NCI-H345 (cell line): ENCODE results near the gene BIVM.

Source experiments
- DNase-seq: peaks from one replicate; lab custom pipeline; 2025; lab: John Stamatoyannopoulos, UW

BIVM gene

DNA sequence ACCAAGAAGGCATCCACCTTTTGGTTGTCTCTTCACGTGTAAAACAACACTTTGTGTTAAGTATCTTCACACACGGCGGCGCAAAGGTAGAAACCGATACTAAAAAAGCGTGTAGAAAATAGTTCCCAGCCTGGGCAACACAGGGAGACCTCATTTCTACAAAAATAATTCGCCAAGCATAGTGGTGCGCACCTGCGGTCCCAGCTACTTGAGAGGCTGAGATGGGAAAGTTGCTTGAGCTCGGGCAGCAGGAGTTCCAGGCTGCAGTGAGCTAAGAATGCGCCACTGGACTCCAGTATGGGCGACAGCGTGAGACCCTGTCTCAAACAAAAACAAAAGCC, 46.3 kb downstream of the BIVM start:
- DNase-seq: no peak

DNA sequence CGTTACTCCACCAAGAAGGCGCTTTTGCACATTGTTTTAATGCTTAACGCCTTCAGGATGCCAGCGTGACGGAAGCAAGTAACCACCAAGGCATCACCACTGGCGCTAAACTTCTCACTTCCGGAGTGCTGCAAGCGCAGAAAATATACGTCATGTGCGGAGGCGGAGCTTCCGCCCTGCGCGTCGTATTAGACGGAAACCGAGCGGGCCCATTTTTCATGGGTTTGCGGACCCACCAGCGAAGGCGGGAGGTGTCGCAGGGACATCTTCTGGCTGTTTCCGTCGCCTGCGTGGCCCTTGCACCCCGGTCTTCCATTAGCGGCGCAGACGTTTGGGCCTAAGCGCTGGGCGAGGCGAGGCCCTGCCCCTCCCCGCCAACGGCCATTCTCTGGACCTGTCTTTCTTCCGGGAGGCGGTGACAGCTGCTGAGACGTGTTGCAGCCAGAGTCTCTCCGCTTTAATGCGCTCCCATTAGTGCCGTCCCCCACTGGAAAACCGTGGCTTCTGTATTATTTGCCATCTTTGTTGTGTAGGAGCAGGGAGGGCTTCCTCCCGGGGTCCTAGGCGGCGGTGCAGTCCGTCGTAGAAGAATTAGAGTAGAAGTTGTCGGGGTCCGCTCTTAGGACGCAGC, 46.8 kb downstream of the BIVM start, which contains the start of gene ERCC5:
Gene ERCC5, plus strand, starts transcription at position 403 of the 631 bp plus-strand sequence. CDS start 235 bp downstream, outside the sequence.
- DNase-seq: peak; percentile 97

DNA sequence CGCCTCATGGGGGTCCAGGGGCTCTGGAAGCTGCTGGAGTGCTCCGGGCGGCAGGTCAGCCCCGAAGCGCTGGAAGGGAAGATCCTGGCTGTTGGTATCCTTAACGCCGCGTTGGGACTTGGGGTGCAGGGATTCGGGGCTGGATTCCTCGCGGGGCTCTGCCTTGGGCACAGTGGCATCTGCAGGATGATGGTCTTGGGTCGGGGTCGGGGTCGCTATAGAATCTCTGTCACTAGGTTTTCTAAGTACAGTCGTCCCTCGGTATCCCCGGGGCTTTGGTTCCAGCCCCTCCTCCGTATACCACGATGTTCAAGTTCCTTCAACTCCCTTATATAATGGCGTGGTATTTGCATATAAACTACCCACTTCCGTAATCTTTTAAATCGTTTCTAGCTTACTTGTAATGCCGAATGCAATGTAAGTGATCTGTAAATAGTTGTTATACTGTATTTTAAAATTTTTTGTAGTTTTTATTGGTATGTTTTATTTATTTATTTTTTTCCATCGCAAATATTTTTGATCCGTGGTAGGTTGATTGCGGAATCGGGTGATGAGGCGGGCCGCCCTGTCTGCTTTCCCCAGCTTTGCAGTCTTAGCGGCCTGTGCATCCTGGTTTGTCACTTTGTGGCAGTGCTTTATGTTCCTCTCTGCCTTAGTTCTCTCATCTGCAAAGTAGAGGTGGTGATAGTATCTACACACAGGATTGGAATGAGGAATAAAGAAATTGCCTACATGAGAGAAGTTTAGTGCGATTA, 47.5 kb downstream of the BIVM start:
- peak; percentile 25 for DNase-seq

DNA sequence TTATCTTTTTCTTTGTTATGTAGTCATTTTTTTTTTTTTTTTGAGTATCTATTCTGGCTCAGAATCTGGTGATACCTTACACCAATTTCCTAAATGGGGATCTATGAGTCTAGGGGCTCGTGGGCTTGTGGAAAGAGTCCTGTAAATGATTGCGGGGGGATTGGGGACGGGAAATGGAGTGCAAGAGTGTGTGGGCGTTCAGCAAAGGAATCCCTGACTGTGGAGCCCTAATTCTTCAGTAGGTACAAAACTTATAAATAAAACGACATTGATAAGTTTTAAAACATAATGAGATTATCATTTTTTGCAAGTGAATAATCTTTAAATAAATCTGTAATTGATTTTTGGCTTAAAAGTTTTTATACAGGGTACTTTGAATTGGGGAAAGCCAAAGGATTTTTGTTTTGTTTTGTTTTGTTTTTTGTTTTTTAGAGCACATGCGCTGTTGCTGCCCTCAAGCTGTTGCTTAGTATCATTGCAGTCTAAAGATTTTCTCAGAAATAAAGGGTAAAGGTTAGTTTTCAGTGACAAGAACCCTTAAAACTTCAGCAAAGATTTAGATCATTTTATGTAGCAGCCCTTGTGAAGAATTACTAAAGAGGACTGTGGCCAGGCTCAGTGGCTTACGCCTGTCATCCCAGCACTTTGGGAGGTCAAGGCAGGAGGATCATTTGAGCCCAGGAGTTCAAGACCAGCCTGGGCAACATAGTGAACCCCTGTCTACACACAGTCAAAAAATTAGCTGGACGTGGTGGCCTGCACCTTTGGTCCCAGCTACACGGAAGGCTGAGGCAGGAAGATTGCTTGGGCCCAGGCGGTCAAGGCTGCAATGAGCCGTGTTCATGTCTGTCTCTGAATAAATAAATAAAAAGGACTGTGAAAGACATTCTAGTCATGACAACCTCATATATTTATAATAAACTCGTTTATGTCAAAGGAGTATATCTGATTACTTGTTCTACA, 48.6 kb downstream of the BIVM start:
- DNase-seq: peak; percentile 28

DNA sequence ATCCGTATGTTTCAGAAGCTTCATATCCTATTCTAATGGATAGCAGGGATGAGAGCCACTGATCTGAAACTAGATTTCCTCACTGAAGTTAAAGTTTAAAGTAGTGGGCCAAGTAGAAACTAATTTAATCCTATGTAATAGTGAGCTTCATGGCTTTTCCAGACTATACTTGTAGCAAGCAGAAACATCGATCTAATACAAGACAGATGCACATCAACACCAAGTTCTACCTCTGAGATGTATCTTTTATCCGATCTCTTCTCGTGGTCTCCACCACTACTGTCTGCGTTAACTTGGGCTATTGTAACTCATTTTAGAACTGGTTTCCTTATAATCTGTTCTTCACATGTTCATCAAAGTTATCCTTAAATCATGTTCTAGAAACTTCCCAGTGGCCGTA, 50.0 kb downstream of the BIVM start:
- DNase-seq: no peak

DNA sequence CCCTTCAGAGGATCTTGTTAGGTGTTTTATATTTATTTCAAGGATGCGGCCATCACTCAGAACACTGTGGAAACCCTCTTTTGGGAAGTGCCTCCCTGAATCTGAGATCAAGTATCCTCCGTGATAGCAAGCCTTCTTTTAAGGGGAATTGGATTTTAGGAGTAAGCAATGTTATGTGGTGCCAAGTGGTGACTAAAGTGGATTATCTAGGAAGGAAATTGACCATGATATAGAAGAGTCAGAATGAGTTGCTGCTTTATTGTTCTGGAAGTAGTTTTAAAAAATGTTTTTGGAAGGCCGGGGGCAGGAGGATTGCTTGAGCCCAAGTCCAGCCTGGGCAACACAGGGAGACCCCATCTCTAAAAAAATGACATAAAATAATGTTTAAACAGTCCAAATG, 53.6 kb downstream of the BIVM start:
- no peak for DNase-seq

DNA sequence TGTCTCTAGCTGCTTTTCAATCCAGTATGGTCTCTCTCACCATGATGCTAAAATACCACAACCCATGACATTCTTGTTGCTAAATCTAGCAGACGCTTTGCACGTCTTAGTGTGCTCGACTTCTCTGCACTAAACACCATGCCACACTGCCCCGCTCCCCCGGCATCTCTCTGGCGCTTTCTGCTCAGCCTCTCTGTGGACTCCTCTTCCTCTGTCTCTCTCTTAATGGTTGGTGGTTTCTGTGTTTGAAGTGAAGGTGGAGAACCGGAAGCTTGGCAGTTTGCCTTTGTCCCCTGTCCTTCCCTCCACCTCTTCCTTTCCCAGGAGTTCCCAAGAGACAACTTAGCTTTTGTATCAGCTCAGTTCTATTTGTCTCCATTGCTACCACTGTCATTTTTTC, 55.8 kb downstream of the BIVM start:
- DNase-seq: no peak

DNA sequence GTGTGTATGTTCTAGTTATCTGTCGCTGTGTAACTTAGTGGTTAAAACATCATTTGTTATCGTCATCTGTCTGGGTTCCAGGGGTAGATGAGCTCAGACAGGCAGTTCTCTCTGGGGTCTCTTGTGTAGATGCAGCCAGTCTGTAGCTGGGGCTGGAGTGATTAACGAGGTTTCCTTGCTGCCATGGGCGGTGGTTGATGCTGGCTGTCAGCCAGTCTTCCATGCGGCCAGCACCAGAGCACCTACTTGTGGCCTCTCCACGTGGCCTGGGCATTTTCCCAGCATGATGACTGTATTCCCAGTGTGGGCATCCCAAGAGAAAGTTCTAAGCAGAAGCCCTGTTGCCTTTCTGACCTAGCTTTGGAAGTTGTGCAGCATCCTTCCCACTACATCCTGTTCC, 57.6 kb downstream of the BIVM start:
- DNase-seq: no peak

DNA sequence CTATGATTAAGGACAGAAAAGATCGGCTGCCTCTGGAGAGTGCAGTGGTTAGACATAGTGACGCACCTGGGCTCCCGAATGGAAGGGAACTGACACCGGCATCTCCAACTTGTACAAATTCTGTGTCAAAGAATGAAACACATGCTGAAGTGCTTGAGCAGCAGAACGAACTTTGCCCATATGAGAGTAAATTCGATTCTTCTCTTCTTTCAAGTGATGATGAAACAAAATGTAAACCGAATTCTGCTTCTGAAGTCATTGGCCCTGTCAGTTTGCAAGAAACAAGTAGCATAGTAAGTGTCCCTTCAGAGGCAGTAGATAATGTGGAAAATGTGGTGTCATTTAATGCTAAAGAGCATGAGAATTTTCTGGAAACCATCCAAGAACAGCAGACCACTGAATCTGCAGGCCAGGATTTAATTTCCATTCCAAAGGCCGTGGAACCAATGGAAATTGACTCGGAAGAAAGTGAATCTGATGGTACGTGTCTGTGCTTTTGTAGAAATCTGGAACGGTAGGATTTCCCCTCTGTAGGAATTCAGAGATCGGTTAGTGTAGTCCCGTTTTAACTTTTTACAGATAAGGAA, 63.8 kb downstream of the BIVM start:
- no peak for DNase-seq

DNA sequence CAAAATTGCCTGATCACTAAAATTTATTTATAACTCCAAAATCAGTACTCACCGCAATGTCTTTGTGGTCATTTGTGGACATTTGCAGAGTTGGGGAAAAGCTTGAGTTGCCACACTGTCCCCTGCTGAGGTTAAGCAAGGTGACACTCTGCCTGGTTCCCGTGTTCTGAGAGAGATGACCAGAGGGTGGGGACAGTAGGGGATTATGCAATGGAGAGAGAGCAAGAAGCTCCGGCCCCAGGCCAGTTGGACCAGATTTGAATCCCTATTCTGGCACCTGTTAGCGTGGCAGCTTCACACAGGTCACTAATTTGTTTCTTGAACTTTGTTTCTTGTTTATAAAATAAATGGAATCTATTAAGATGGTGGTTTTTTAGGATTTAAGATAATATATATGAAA, 64.7 kb downstream of the BIVM start:
- no peak for DNase-seq

DNA sequence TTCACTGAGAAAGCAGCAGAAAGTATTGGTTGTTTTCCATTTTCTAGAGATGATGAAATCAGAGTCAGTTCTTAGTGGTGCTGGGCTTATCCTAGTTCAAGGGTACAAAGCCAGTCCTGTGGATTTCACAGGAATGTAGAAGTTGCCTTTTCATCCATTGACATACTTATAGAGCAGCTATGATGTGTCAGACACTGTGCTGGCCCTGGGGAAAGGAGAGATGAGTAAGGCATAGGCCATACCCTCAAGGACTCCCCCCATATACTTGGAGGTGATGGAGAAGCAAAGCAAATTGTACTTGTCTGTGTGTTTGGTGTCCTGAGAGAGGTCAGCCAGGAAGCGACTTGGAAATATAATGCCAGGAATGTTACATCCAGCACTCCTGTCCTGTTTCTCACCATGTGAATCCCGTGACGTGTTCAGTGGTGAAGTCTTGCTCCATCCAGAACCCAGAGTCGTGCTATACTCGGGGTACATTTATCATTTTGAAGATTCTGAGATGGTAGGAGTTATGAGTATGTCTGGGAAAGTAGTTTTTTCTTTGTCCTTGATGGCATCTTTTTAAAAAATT, 69.5 kb downstream of the BIVM start:
- no peak for DNase-seq

DNA sequence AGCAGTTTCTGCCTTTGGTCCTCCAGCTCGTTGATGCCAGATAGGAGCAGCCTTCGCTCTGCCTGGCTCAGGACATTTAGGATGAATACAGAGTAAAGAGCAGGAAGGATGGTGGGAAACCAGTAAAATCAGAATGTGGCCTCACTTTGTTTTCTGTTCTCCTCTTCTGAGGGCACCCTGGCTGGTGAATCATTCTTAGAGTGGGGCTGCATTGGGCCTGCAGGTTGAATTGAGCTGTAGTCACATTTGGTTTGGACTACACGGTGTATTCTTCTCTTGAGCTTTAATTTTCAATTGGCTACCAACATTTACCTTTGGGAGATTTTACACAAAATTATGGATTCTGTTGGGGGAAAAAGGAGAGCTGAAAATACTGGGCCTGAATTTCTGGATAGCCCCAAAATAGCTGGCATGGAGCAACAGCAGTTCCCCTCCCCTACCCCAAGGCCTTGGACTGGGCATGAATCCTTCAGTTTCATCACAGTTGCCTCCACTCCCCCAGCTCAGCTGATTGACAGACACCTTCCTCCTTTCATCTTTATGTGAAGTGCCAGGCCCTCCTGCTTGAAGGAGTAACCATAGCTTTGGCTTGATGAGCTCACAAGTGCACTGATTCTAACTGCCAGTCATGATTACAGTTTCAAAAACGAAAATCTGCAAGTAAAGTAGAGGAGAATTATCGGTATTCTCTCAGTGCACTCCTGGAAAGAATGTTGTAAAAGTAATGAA, 71.2 kb downstream of the BIVM start:
- no peak for DNase-seq

DNA sequence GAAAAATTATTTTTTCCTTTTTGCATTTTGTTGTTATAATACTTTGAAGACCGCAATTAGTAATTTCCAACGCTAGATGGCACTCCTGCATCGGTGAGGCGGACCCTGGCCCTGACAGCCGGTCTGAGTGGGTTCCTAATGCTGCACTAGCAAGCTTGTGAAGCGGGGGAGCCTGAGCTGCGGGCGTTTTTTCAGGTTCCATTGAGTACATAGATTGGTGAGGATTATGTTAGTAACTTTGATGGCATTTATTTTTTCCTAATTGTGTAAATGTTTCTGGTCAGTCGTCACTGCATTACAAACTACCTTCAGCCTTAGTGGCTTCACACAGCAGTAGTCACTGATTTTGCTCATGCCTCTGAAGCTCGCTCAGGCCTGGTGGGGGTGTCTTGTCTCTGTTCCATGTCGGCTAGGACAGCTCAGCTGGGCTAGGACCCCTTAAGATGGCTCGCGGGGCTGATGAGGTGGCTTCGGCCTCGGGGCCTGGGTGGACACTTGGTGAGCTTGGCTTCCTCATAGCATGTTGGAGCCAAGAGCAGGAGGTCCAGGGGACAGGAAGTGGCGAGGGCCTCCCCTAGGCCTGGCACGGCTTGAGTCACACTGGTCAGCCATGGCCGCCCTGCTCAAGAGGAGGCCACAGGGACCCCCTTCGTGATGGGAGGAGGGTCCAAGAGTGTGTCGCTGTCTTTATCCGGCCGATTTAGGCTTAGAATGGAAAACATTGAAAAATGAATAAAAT, 71.9 kb downstream of the BIVM start:
- peak; percentile 48 for DNase-seq

DNA sequence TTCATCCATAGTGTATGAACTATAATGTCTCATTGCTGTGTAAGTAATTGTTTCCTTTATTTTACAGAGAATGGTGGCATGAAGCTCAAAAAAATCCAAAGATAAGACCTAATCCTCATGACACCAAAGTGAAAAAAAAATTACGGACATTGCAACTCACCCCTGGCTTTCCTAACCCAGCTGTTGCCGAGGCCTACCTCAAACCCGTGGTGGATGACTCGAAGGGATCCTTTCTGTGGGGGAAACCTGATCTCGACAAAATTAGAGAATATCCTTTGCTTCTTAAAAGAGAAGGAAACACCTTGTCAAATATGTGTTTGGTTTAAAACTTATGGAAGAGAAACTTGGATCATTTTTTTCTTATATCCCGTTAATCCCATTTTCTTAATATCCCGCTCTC, 73.2 kb downstream of the BIVM start:
- no peak for DNase-seq

DNA sequence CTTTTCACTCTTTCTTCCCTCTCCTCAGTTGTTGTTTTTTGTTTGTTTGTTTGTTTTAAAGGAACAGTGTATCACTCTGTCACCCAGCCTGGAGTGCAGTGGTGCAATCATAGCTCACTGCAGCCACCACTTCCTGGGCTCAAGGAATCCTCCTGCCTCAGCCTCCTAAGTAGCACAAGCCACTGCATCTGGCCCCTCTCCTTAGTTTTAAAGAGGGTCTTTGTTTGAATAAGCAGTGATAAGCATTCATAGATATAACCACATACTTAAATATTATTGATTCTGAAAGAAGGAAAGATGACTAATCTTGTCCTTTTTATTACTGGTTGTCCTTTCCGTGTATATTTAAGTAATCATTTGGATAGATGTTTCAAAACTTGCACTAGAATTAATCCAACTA, 73.6 kb downstream of the BIVM start:
- no peak for DNase-seq

DNA sequence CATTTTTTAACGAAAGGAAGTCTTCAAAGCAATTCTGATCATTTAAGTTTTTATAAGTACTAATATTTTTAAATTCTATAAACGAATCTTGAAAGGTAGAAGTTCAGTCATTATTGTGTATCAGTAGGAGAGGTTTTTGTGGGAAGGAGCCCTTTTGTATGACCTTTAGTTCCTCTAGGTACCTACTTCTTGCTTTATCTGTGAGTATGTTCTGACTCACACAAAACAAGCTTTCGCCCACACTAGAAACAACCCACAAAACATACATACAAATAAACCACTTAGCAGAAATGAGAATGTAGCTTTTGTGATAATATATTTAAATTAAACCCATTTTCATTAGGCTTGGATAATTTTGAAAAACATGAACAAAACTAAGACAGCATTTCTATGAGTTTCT, 74.7 kb downstream of the BIVM start:
- no peak for DNase-seq

DNA sequence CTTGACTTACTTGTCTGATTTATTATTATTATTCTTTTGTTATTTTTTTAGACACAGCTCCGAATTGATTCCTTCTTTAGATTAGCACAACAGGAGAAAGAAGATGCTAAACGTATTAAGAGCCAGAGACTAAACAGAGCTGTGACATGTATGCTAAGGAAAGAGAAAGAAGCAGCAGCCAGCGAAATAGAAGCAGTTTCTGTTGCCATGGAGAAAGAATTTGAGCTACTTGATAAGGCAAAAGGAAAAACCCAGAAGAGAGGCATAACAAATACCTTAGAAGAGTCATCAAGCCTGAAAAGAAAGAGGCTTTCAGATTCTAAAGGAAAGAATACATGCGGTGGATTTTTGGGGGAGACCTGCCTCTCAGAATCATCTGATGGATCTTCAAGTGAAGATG, 76.3 kb downstream of the BIVM start:
- no peak for DNase-seq

DNA sequence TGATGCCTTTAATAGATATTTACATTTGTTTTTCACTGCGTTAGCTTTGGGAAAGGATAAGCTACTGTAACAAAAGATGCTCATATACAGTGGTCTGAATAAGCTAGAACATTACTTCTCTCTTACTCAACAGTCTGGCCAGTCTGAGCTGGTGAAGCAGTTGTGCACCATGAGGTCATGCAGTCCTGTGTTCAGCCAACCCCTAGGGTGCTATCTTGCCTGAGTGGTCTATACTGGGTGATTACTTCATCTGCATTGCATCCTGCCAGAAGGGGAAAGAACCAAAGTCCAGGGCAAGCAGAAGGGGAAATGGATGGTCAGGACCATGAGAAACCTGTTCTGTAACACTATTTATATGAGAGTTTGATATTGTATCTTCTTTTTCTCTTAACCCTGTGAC, 78.4 kb downstream of the BIVM start:
- DNase-seq: no peak

DNA sequence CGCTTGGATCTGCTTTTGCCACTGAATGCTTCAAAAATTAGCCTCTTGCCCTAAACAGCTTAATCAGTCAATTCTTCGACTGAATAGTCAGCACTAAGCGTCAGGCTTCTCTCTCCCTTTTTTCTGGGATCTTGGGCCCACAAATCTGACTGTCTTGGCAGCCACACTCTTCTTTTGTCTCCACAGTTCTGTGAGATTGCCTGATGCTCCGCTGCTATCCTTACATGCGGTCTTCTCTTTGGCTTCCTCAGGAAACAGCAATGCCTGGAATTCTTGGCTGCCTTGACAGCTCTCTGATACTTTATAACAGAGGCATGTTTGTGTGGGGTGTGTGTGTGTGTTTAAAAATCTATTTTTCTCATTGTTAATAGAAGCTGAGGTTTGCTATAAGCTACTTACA, 79.6 kb downstream of the BIVM start:
- DNase-seq: no peak

DNA sequence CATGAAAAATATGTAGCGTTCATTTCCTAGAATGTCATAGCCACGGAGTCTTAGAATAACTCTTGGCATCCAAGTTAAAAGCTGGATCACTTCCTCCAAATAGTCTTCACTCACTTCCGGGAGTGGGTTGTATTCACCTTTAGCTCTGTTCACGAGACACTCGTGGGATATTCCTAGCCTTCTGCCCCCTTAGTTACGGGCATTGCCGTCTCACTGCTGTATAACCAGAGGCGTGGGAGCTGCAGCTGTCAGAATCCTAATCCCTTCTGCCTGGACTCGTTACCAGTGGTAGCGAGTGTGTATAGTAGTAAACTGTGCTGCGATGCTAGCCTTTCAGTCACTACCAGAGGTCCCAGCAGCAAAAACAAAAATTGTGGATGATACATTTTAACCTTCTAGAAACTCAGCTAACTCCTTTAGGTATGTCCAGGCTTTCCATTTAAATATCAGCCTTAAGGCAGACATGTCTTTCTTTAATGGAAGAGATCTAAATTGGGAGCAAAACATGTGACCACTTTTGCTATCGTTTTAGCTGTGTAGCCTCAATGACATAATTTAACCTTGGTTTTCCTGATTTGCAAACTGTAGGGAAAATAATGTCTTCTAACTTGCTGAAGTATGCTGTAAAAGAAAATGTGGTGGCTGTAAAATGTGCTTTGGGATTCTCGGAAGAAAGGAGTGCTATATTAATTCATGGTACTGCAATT, 81.0 kb downstream of the BIVM start:
- no peak for DNase-seq
